Urinary bladder (tissue), 2 donors: ENCODE results near the gene RAB35. TPM values are rescaled to one million over a fixed set of nuclear protein-coding genes. Genes with fewer than 3 reads are reported as not detected.

Experiments
- polyA plus RNA-seq: library from polyadenylated mRNA; stranded (reverse); fragments of 200-250 nt; gene quantifications from one replicate; pipeline ENCODE4 v1.2.3, GENCODE V29; 2013
- small RNA-seq: library from RNA; depleted of rRNA; stranded (forward); fragments of <200 nt; gene quantifications from one replicate; pipeline ENCODE3, GENCODE V24; 2014
- total RNA-seq: library from RNA; depleted of rRNA; stranded (reverse); fragments of >200 nt; gene quantifications from one replicate; pipeline ENCODE4 v1.2.3, GENCODE V29; 2014
- donor health status: healthy.

Gene RAB35
- total and polyA plus RNA-seq, 2 donors: 14.9 to 42.4 TPM

Small RNA genes lying within 50 kb of the gene (small RNA-seq; reads per million reads assigned to genes)
- gene AC004812.1 (not detected), gene MIR4498 (not detected)

Other genes with a start within 250 kb of the RAB35 start
- 23.3 TPM for gene CIT, start 239.4 kb downstream of the RAB35 start, total RNA-seq
- gene CIT, start 239.4 kb downstream of the RAB35 start, polyA plus RNA-seq: 1.7 TPM
- 2.4 TPM for gene BICDL1, start 127.5 kb downstream of the RAB35 start, total RNA-seq
- gene BICDL1, start 127.5 kb downstream of the RAB35 start, polyA plus RNA-seq: 1.1 TPM
- gene GCN1, start 78.0 kb upstream of the RAB35 start, total RNA-seq: 76.9 TPM
- gene GCN1, start 78.0 kb upstream of the RAB35 start, polyA plus RNA-seq: 30.4 TPM
- gene RPLP0, start 84.4 kb upstream of the RAB35 start, total RNA-seq: 1,987 TPM
- gene RPLP0, start 84.4 kb upstream of the RAB35 start, polyA plus RNA-seq: 3,611 TPM
- gene PXN, start 149.0 kb upstream of the RAB35 start, total RNA-seq: 32.4 TPM
- 111 TPM for gene PXN, start 149.0 kb upstream of the RAB35 start, polyA plus RNA-seq
- under 0.01 TPM for gene RNU4-2, start 175.2 kb upstream of the RAB35 start, total RNA-seq
- gene RNU4-2, start 175.2 kb upstream of the RAB35 start, polyA plus RNA-seq: not detected
- gene RNU4-1, start 176.5 kb upstream of the RAB35 start, total RNA-seq: under 0.01 TPM
- gene RNU4-1, start 176.5 kb upstream of the RAB35 start, polyA plus RNA-seq: not detected
- 2.3 TPM for gene SIRT4, start 185.6 kb upstream of the RAB35 start, total RNA-seq
- 1.8 TPM for gene SIRT4, start 185.6 kb upstream of the RAB35 start, polyA plus RNA-seq
- gene PLA2G1B, start 211.0 kb upstream of the RAB35 start, total RNA-seq: 0.90 TPM
- 0.60 TPM for gene PLA2G1B, start 211.0 kb upstream of the RAB35 start, polyA plus RNA-seq